GM19035 (cell line): ENCODE data around the gene PTPRN2.

Source experiments
- ATAC-seq: cut with Tn5 transposase; IDR thresholded peaks from one replicate; pipeline ENCODE4 v1.9.1; 2021; ENCODE audit not compliant: unreplicated experiment

PTPRN2 gene

DNA sequence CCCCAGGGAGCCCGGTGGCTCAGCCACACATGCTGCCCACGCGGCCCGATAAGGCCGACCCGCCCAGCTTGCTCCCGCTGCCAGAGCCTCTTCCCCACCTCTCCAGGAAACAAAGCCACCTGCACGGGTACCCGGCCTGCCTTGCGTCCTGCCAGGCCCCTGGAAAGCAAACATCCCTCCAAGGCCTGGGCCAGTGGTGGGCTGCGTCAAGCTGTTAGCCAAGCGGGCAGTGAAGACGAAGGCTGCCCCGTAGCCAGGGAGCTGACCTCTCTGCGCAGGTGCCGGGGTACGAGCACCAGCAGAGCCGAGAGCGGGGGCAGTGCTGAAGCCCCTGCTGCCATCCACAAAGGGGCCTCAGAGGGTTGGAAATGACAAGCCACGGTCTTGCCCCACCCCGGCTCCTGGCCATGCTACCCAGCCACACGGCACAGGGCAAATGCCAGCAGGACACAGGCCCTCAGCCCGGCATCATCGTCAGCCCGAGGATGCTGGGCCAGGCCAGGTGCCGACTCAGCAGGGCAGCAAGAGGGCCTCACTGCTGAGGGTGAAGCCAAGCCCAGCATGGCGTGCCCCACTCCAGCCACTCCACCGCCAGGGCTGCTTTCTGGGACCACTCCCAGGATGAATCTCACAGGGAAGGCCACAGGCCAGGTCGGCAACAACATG, 140.0 kb downstream of the PTPRN2 start:
- ATAC-seq, result no peak

DNA sequence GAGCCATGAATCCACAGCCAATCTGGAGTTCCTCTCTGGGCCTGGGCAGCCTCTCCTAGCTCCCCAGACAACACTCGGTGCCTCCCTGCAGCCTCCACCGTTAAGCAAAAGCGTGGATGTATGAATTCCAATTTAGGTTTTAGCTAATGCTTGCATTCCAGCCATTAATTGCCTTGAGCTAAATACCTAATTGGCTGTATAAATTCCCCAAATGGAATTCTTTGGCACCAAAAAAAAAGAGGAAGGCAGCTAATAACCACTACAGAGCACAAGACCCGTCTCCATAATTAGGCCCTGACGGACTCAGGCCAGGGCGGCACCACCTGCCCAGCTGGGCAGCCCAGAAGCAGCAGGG, 140.5 kb downstream of the PTPRN2 start:
- ATAC-seq, result no peak

DNA sequence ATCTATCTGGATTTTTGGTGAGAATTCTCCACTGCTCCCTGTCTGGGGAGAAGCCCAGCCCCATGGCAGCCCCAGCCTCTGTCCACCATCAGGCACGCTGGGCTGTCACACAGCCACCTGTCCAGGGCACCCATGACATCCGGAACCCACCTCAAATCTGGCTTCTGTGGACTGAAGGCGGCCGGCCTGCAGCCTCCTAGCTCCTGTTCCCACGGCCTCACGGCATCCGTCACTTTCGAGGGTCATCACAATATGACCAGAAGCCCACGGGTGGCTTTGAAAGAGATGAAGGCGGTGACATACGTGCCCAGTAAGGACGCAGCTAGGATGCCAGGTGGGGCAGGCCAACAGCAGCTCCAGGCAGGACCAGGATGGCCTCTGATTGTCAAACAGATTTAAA, 140.9 kb downstream of the PTPRN2 start:
- ATAC-seq, result no peak

DNA sequence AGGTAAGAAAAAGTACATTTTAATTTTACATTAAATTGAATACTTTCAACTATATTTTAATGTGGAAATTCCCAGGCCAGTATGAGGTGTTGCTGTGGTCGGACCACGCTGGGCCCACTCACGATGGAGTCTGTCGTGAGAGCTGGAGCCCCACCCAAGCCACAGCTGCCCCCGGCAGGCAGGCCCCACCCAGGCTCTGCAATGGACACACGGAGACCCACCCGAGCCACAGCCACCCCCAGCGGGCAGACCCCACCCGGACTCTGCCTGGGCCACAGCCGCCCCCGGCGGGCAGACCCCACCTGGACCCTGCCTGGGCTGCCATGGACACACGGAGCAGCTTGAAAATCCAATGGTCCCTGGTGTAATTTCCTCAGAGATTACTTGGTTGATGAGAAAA, 141.3 kb downstream of the PTPRN2 start:
- ATAC-seq, result no peak

DNA sequence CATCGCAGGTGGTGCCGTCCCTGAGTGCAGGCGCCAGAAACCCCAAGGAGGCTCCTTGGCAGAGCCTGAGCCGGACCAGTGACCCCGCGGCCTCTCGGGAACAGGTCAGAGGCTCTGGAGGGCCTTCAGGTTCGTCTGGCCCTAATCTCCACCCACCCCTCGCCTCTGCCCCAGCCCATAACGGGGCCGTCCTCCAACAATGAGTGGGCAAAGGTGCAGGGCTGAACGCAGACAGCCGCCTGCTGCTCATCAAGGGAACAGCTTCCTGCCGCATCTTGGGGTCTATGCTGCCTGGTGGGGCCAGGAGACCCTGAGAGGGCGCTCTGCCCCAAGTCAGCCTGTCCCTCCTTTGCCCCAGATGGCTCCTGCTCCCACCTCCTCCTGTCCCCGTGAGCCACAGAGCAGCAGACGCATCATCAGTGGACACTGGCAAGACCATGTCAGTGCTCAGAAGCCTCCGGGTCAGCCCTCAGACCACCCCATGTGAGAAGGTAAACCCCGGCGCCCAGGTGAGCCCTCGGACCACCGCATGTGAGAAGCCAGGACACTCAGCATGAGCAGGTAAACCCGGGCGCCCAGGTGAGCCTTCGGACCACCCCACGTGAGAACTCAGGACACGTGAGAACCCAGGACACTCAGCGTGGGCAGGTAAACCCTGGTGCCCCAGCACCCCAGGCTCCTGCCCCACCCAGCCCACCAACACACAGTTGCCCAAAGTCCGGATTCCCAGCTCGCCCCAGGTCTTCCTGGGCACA, 142.0 kb downstream of the PTPRN2 start:
- ATAC-seq, result no peak

DNA sequence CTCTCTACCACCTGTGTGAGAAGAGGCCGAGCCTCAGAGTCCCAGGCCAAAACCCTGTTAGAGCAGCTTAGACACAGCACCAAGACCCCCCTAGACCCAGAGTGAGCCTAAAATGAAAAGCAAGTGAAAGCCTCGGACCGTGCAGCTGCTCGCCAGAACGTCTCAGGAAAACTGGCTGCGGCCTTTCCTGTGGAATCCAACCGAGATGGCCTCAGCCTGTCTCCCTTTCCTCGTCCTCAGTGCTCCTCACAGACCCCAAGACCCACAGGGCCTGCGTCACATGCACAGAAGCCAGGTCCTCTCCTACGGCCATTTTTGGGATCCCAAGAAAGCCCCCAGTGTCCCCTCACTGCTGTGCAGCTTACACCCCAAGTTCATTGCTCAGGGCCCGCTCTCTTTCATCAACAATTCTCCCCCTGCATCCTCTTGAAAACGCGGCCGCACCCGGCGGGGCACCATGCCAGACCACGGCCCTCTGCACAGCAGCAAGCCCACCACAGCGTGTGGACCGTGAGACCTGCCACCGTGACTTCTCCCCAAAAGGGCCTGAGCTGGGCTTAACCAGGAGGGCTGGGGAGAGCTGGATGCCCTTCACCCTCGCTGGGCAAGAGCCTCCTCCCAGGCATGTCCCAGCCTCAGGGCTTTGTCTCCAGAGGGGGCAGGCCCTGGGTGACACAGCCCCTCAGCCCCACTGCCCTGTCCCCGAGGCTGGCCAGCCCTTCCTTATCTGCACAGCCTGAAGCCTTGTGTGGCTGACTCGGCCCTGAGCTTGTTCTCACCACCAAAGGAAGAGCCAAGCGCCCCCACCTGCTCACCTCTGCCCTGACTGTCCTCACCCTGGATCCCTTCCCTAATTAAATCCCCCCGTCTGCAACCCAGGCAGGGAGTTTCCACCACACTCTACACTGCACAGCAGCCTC, 142.9 kb downstream of the PTPRN2 start:
- ATAC-seq, result no peak

DNA sequence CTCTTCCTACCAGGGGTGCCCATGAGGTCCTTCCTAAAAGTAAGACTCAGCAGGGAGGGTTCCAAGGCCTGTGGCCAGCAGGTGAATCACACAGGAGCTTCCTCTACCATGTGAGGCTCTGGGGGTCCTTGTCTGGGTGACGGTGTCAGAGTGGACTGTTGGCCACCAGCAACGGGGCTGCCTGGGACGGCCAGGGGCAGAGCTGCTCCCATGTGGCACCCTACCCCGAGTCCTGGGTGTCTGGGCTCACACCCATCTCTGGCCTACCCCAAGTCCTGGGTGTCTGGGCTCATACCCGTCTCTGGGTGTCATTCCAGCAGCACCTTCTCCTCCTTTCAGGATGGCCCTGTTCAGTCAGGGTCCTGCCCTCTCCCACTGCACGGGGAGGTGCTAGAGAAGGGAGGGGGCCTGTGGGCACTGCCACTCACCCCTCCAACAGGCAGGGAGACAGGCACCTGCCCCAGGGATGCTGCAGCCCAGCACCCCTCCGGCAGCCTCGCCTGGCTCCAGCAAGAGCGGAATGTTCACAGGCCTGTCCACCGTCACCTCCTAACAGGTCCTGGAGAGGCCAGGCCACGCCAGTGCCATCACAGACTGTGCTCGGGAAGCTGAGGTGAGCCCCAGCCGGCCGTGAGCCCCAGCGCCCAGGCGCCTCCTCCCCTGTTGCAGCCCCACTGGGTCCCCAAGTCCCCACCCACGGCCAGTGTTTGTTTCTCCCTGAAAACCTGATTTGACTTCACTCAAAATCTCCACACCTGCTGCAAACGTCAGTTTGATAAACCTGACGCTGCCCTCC, 143.7 kb downstream of the PTPRN2 start:
- ATAC-seq, result no peak

DNA sequence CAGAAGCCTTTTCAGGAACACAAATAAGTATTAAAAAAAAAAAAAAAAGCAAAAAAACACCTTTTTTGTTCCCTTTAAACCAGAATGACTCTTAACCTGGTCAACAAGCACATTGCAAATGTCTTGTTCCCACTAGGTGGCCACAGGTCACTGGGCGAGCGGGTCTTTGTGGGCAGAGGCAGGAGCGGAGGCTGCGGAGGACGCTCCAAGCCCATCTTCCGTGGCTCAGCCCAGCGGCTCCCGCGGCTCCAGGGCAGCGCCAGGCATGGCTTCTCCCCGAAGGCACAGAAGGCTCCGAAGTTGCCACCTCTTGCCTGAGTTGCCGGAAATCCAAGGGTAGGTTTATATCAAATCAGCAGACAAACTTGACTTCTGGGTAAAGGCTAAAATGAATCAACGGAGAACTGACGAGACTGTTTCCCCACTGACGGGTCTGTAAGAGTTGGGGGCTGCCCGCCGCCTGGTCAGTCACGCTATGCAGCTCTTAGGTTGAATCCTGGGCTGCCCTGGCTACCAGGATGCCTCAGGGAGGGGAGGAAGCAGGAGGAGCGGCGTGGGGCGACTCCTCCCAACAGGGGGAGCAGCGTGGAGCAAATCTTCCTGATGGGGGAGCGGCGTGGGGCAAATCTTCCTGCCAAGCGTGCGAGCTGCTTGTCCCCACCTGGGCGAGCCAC, 144.5 kb downstream of the PTPRN2 start:
- no peak for ATAC-seq

DNA sequence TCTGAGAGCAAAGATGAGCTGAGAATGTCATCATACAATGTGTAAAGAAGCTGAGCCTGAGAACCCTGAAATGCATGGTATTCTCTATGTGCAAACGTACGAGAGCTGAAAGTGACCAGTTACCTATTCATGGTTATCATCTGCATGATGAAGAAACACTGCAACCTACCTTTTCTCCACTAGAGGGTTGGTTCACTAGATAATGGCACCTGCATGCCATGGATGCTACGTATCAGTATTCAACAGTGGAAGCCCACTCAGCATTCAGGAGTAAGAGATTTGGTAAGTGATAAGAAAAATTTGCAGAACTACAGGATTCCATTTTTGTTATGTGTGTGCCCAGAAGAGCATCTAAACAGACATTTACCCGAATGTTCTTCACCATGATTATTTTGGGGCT, 145.4 kb downstream of the PTPRN2 start:
- no peak for ATAC-seq

DNA sequence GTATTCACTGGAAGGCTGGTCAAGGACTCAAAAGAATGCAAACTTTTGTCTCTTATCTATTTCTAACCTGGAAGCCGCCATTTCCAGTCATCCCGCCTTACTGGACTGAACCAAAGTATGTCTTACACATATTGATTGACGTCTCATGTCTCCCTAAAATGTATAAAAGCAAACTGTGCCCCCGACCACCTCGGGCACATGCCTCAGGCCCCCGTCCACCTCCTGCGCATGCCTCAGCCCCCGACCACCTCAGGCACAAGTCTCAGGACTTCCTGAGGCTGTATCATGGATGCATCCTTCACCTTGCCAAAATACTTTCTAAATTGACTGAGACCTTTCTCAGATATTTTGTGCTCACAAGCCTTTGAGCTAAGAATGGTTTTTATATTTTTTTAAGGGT, 148.6 kb downstream of the PTPRN2 start:
- no peak for ATAC-seq

DNA sequence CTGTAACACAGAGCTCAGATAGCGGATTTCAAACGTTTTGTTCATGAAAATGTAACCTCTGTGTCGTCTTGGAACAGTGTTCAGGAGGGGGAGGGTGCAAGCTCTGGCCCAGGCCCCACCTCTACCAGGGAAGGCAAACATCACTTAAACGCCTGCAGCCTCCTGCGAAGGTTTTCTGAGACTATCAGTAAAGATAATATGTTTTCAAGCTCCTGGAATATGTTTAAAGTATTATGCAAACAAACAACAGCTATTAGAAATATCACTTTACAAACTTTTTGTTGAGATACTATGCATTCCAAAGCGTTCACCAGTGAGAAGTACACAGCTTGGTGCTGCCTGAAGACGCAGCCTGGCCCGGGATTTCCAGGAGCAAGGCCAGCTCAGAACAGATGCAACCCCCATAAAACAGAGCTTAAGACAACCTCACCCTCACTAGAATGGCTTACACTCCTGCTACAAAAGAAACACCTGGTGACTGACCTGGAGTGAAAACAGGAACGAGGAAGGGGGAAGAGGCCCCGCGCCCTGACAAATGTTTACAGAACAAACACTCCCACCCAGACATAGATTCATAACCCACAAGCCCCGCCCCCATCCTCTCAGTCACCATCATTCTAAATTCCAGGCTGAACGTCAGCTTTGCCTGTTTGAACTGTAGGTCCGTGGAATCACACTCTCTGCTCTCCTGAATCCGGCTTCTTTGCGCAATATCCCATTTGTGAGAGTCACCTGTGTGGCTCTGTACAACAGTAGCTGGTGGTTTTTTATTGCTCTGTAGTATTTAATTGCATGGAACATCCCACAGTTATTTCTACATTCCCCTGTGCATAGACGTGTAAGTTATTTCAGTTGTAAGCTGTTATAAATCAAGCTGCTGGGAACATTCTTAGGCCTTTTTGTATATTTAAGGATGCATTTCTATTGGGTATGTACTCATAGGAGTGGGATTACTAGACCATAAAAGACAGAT, 155.0 kb downstream of the PTPRN2 start:
- ATAC-seq, result no peak

DNA sequence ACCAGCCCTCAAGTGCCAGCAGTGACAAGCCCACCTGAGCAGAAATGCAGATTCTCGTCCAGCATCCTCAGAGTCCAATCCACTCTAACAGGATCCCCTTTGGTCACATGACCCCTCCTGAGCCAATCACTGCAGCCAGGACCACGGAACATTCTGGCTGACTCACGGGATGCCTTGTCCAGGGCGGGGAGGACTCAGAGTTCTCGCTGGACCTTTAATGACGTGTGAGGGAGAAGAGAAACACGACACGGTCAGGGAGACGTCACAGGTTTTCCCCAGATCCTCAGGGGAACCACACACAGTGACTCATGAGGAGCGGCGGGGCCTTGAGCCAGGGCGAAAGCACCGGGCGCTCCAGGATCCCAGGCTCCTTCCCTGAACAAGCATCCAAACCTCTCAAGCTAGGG, 155.7 kb downstream of the PTPRN2 start:
- no peak for ATAC-seq

DNA sequence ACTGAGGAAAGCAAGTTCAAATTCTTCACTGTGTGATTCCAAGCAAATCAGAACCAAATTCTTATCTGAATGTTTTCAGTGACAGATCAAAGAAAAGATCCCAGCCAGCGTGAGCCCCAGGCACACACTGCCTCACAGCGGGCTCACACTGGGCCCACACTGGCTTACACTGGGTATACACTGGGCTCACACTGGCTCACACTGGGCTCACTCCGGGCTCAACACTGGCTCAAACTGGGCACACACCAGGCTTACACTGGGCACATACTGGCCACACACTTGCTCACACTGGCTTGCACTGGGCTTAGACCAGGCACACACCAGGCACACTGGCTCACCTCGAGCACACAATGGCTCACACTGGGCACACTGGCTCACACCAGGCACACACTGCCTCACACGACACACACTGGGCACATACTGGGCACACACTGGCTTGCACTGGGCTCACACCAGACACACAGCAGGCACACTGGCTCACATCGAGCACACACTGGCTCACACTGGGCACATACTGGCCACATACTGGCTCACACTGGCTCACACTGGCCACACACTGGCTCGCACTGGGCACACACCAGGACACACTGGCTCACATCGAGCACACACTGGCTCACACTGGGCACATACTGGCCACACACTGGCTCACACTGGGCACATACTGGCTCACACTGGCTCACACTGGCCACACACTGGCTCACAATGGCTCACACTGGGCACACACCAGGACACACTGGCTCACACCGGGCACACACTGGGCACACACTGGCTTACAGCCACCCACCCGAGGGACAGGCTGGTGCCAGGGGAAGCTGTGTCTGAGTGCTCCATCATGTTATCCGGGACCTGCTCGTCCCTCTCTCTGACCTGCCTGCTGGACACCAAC, 156.3 kb downstream of the PTPRN2 start:
- ATAC-seq, result no peak

DNA sequence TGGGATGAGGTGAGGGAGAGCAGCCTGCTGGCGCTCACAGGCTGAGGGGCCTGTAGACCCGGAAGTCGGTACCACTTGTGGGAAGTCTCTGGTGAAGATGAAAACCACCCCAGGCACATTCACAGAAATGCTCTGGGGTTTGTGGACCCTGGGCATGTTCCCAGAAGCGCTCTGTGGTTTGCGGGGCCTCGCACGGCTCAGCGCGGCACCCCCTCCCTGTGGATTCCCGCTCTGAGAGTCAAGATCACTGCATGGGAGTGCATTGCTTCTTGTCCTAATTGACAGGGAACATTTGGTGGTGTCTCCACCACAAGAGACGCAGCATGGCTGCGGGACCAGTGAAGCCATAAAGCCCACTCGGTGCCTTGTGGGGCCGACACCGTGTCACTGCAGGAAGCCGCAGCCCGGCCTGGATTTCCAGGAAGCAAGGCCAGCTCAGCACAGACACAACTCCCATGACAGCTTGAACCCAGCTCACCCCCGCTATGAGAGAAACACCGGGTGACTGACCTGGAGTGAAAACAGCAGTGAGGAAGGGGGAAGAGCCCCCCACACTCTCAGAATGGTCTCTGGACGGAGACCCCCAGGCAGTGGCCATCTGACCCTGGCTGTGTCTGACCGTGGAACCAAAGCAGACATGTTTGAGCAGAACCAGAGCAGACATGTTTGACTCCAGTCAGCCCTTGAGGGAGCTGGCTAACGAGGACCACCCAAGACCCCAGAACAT, 157.2 kb downstream of the PTPRN2 start:
- ATAC-seq, result no peak

DNA sequence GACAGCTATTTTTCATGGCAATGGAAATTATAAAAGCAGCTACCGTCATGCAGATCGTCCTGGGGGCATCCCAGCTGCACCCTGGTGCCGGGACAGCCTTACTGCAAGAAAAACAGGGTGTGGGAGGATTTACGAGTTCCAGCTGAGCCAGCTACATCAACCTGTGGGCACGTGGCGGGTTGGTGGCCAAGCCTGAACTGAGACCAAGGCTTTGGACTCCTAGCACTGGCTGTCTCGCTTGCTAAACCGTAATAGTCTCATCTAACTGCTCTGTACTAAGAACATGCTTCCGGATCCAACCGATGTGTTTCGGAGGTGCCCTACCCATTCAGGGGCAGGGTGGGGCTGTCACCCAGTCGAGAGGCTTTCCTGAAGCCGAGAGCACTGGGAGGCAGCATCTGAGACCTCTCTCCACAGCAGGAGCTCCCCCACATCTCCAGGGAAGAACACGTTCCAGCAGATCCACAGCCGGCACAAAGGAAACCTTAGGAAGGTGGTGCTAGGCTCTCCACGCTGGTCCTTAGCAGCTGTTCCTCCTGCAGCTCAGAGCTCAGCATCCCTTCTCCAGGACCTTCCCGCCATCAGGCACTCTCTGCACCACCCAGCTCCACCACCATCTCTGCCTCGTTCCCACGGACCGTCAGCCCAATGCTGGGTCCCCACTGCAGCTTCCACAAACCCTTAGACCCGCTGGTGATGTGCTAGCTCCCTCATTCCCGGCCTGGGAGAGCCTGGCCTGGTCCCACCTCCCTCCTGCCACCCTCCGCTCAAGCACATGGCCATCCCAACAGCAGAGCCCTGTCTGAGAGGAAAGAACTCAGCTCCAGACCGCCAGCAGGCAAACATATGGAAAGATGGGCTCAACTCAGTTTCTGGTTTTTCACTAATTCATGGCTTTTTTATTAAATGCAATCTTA, 158.5 kb downstream of the PTPRN2 start:
- no peak for ATAC-seq

DNA sequence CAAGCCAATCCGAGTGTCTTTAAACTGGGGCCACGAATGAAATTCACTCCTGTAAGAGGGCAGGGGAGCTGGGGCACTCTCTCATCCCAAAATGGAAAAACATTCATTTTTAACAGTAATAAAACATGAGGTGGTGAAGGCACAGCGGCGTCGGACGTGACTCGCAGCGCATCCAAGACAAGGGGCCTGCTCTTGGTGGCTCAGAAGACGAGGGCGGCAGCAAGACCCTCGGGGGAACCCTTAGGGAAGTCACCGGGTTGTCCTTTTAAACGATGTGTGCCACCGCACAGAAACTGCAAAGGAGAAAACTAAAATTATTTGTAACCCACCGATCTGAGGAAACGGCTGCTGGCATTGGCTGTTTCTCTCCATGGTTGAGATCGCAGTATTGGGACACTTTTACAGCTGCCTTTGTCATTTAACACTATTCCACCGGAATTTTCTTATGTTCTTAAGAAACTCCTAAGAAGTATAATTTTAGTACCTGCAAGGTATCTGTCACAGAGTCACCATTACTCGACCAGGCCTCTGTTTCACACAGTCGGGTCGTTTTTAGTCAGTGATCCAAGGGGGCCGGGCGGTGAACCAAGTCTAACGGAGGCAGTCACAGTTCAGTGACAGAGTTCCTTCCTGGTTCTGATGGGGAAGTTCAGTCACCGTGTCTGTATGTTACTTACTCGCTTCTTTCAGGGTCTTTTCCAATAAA, 159.3 kb downstream of the PTPRN2 start:
- ATAC-seq, result no peak
